ENCODE results near the gene AFAP1L1. TPM values are rescaled to one million over a fixed set of nuclear protein-coding genes. Genes with fewer than 3 reads are reported as not detected.

AFAP1L1 gene
- polyA plus RNA-seq, 2 of the 4 experiments (the other 2 are of a cell fraction), result 1.5 to 3.5 TPM

- ChIA-PET CTCF (interaction anchor here (0.9 to 44.9 kb wide), 4 partner anchors 10 to 259 kb away, joined by 3 to 1709 read pairs (median 154); no protein-coding TSS in a partner anchor), POLR2A (no interaction called here)
- FAIRE-seq, result no peak
- no peaks in the 10 kb centered on the region; the same call in 2 of the 3 replicates for H3K4me1 ChIP-seq
- no peak for DNase-seq (ENCODE audit: low read depth in 1 of 2, low spot score in 1 of 2)
- no peak overlapping the region for H3K27ac ChIP-seq
- no peaks in the 10 kb centered on the region for H3K9me3 ChIP-seq
- no peak for ATAC-seq
- no peak for TF ChIP-seq EHF (CRISPR knock-in tag; IDR thresholded peaks at IDR 0.05)
- TF ChIP-seq ATOH8 (CRISPR knock-in tag; IDR thresholded peaks at IDR 0.05; ENCODE audit: low read depth), result no peak
- TF ChIP-seq RFX5 (IDR thresholded peaks at IDR 0.05), result no peak
- no peak for TF ChIP-seq CBX8 (IDR thresholded peaks at IDR 0.05)
- TF ChIP-seq REST (IDR thresholded peaks at IDR 0.05), result no peak
- no peak for TF ChIP-seq HOXB5 (CRISPR knock-in tag; IDR thresholded peaks at IDR 0.05)
- no peak for TF ChIP-seq SMC3 (IDR thresholded peaks at IDR 0.05)
- no peak for TF ChIP-seq EP300 (IDR thresholded peaks at IDR 0.05)
- TF ChIP-seq POLR2AphosphoS2 (conservative IDR thresholded peaks at IDR 0.05; ENCODE audit: low read length), result no peak
- no peak for TF ChIP-seq JUNB (IDR thresholded peaks at IDR 0.05)
- no peak for TF ChIP-seq GATA3 (IDR thresholded peaks at IDR 0.05; ENCODE audit: borderline replicate concordance)
- TF ChIP-seq HMGXB4 (CRISPR knock-in tag; IDR thresholded peaks at IDR 0.05; ENCODE audit: borderline replicate concordance), result no peak
- TF ChIP-seq EHMT2 (IDR thresholded peaks at IDR 0.05; ENCODE audit: low read depth), result no peak
- no peak for TF ChIP-seq RCOR1 (IDR thresholded peaks at IDR 0.05; ENCODE audit: low read depth, low read length)
- TF ChIP-seq CHD2 (IDR thresholded peaks at IDR 0.05; ENCODE audit: low read length, partially characterized antibody), result no peak
- TF ChIP-seq E2F6 (IDR thresholded peaks at IDR 0.05; ENCODE audit: borderline replicate concordance, low read depth), result no peak
- H3K4me2 ChIP-seq, result no peak overlapping the region
- no peak overlapping the region for H3K4me3 ChIP-seq
- 78% methylated on average over 6 of the region's 7 CpGs for WGBS (ENCODE audit: missing lambda C conversion rate)
Observed at GRCh38 chr5:149376711-149377447, 105.2 kb downstream of the AFAP1L1 start.

GRCh38 chr5:149378241-149378820, 106.7 kb downstream of the AFAP1L1 start:
- ATAC-seq, result no peak
- no peak for TF ChIP-seq MAFK (IDR thresholded peaks at IDR 0.05; ENCODE audit: partially characterized antibody)
- TF ChIP-seq EP300 (IDR thresholded peaks at IDR 0.05), result no peak
- TF ChIP-seq RFX5 (IDR thresholded peaks at IDR 0.05), result no peak
- TF ChIP-seq NR3C1 (IDR thresholded peaks at IDR 0.05), result no peak
- no peak for TF ChIP-seq RAD21 (conservative IDR thresholded peaks at IDR 0.05 in 1 of 2, IDR thresholded peaks at IDR 0.05 in 1 of 2)
- TF ChIP-seq TP53 (CRISPR knock-in tag; IDR thresholded peaks at IDR 0.05), result no peak
- no peak for TF ChIP-seq PBX3 (IDR thresholded peaks at IDR 0.05)
- TF ChIP-seq REST (IDR thresholded peaks at IDR 0.05), result no peak
- no peak for TF ChIP-seq POLR2A (IDR thresholded peaks at IDR 0.05; ENCODE audit: low read length)
- TF ChIP-seq CBX8 (IDR thresholded peaks at IDR 0.05), result no peak
- no peak for TF ChIP-seq ZSCAN20 (CRISPR knock-in tag; IDR thresholded peaks at IDR 0.05)
- no peak for TF ChIP-seq POLR2AphosphoS2 (conservative IDR thresholded peaks at IDR 0.05; ENCODE audit: low read length)
- TF ChIP-seq ZNF302 (CRISPR knock-in tag; IDR thresholded peaks at IDR 0.05), result no peak
- TF ChIP-seq SMC3 (IDR thresholded peaks at IDR 0.05), result no peak

More at GRCh38 chr5:149378241-149378820, 106.7 kb downstream of the AFAP1L1 start:
- Histone ChIP-seq H3K4me2 (no peak overlapping the region), H3K9me3 (no peaks in the 10 kb centered on the region), H3K4me1 (no peaks in the 10 kb centered on the region; the same call in 2 of the 3 replicates), H3K4me3 (no peak overlapping the region), H3K27ac (no peak overlapping the region)
- CTCF ChIA-PET, result interaction anchor here (0.6 to 44.9 kb wide), 4 partner anchors 11 to 61 kb away, joined by 3 to 1709 read pairs (median 154); no protein-coding TSS in a partner anchor
- no peak for FAIRE-seq
- DNase-seq (ENCODE audit: low read depth in 1 of 2, low spot score in 1 of 2), result no peak
- POLR2A ChIA-PET, result no interaction called here
- 82% methylated on average over 4 of the region's 5 CpGs for WGBS (ENCODE audit: missing lambda C conversion rate)
